ENCODE data around the gene FKBP14. TPM values are rescaled to one million over a fixed set of nuclear protein-coding genes. Genes with fewer than 3 reads are reported as not detected.

Gene FKBP14
- polyA plus RNA-seq, 1 of the 3 experiments (the other 2 are of a cell fraction), result 15.7 TPM

DNA sequence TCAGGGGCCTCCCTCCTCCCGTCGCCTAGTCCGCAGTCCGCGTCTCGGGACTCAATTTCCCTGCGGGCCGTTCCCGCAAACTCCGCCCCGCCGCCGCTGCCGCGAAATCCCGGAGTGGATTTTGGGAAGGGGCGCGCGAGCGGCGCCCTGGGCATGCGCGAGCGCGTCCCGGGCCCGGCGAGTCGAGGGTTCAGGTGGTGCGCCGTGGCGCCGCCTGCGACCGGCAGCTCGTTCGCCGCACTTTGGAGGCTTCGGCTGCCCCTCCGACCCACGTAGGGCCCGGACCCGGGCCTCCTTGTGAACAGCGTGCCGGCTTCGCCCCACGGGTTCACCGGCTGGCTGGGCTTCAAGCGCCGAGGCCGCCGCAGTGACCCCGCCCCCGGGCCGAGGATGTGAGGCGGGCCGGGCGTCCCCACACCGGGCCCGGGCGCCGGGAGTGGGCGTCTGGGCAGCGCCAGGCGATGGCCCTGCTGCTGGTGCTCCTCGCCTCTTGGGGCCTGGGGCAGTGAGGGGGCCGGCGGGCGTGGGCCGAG lies 1.8 kb upstream of the FKBP14 start, which contains the start of gene PLEKHA8 (continued):
- TF ChIP-seq RCOR1 (IDR thresholded peaks at IDR 0.05; ENCODE audit: low read length), result no peak; the same call in none of the 2 replicates
- TF ChIP-seq, protein P1, sequence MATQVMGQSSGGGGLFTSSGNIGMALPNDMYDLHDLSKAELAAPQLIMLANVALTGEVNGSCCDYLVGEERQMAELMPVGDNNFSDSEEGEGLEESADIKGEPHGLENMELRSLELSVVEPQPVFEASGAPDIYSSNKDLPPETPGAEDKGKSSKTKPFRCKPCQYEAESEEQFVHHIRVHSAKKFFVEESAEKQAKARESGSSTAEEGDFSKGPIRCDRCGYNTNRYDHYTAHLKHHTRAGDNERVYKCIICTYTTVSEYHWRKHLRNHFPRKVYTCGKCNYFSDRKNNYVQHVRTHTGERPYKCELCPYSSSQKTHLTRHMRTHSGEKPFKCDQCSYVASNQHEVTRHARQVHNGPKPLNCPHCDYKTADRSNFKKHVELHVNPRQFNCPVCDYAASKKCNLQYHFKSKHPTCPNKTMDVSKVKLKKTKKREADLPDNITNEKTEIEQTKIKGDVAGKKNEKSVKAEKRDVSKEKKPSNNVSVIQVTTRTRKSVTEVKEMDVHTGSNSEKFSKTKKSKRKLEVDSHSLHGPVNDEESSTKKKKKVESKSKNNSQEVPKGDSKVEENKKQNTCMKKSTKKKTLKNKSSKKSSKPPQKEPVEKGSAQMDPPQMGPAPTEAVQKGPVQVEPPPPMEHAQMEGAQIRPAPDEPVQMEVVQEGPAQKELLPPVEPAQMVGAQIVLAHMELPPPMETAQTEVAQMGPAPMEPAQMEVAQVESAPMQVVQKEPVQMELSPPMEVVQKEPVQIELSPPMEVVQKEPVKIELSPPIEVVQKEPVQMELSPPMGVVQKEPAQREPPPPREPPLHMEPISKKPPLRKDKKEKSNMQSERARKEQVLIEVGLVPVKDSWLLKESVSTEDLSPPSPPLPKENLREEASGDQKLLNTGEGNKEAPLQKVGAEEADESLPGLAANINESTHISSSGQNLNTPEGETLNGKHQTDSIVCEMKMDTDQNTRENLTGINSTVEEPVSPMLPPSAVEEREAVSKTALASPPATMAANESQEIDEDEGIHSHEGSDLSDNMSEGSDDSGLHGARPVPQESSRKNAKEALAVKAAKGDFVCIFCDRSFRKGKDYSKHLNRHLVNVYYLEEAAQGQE (IDR thresholded peaks at IDR 0.05; ENCODE audit: low read depth, low read length), result no peak; the same call in 1 of the 2 replicates
- TF ChIP-seq, protein P2, sequence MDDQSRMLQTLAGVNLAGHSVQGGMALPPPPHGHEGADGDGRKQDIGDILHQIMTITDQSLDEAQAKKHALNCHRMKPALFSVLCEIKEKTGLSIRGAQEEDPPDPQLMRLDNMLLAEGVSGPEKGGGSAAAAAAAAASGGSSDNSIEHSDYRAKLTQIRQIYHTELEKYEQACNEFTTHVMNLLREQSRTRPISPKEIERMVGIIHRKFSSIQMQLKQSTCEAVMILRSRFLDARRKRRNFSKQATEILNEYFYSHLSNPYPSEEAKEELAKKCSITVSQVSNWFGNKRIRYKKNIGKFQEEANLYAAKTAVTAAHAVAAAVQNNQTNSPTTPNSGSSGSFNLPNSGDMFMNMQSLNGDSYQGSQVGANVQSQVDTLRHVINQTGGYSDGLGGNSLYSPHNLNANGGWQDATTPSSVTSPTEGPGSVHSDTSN (IDR thresholded peaks at IDR 0.05), result peak; percentile 77
- no peak for TF ChIP-seq FOSL2 (IDR thresholded peaks at IDR 0.05; ENCODE audit: borderline replicate concordance, low read depth)
- peak; percentile 97 for TF ChIP-seq NRF1 (IDR thresholded peaks at IDR 0.05; ENCODE audit: low read depth, low read length)
- TF ChIP-seq, protein P3, sequence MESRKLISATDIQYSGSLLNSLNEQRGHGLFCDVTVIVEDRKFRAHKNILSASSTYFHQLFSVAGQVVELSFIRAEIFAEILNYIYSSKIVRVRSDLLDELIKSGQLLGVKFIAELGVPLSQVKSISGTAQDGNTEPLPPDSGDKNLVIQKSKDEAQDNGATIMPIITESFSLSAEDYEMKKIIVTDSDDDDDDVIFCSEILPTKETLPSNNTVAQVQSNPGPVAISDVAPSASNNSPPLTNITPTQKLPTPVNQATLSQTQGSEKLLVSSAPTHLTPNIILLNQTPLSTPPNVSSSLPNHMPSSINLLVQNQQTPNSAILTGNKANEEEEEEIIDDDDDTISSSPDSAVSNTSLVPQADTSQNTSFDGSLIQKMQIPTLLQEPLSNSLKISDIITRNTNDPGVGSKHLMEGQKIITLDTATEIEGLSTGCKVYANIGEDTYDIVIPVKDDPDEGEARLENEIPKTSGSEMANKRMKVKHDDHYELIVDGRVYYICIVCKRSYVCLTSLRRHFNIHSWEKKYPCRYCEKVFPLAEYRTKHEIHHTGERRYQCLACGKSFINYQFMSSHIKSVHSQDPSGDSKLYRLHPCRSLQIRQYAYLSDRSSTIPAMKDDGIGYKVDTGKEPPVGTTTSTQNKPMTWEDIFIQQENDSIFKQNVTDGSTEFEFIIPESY (IDR thresholded peaks at IDR 0.05; ENCODE audit: borderline replicate concordance, low read depth), result peak; percentile 57; the same call in 1 of the 2 replicates
- TF ChIP-seq, protein P4, sequence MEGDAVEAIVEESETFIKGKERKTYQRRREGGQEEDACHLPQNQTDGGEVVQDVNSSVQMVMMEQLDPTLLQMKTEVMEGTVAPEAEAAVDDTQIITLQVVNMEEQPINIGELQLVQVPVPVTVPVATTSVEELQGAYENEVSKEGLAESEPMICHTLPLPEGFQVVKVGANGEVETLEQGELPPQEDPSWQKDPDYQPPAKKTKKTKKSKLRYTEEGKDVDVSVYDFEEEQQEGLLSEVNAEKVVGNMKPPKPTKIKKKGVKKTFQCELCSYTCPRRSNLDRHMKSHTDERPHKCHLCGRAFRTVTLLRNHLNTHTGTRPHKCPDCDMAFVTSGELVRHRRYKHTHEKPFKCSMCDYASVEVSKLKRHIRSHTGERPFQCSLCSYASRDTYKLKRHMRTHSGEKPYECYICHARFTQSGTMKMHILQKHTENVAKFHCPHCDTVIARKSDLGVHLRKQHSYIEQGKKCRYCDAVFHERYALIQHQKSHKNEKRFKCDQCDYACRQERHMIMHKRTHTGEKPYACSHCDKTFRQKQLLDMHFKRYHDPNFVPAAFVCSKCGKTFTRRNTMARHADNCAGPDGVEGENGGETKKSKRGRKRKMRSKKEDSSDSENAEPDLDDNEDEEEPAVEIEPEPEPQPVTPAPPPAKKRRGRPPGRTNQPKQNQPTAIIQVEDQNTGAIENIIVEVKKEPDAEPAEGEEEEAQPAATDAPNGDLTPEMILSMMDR (IDR thresholded peaks at IDR 0.05), result no peak
- TF ChIP-seq JUND (IDR thresholded peaks at IDR 0.05), result peak; percentile 29; the same call in 1 of the 2 replicates
- no peak for TF ChIP-seq RAD21 (IDR thresholded peaks at IDR 0.05; ENCODE audit: low read length)
- no peak; the same call in 1 of the 2 replicates for TF ChIP-seq RXRA (IDR thresholded peaks at IDR 0.05; ENCODE audit: borderline replicate concordance, low read depth)
- TF ChIP-seq, protein P5, sequence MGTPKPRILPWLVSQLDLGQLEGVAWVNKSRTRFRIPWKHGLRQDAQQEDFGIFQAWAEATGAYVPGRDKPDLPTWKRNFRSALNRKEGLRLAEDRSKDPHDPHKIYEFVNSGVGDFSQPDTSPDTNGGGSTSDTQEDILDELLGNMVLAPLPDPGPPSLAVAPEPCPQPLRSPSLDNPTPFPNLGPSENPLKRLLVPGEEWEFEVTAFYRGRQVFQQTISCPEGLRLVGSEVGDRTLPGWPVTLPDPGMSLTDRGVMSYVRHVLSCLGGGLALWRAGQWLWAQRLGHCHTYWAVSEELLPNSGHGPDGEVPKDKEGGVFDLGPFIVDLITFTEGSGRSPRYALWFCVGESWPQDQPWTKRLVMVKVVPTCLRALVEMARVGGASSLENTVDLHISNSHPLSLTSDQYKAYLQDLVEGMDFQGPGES (IDR thresholded peaks at IDR 0.05; ENCODE audit: low read depth, low read length), result no peak
- peak; percentile 65 for TF ChIP-seq YY1 (IDR thresholded peaks at IDR 0.05; ENCODE audit: low read depth)
- no peak for TF ChIP-seq SMC3 (IDR thresholded peaks at IDR 0.05; ENCODE audit: low read depth, low read length)
- TF ChIP-seq CHD2 (IDR thresholded peaks at IDR 0.05; ENCODE audit: low read length, partially characterized antibody), result peak; percentile 93
- TF ChIP-seq TEAD4 (IDR thresholded peaks at IDR 0.05; ENCODE audit: borderline replicate concordance, insufficient read depth), result no peak
- TF ChIP-seq SIN3A (IDR thresholded peaks at IDR 0.05; ENCODE audit: borderline replicate concordance, low read depth, low read length), result peak; percentile 92
- peak; percentile 45; the same call in 1 of the 2 replicates for TF ChIP-seq POLR2AphosphoS5 (IDR thresholded peaks at IDR 0.05; ENCODE audit: low read depth, low read length)

Data from SK-N-SH (cell line).